GM12878 (cell line): Measurements from ENCODE around the gene PROB1.

Experiments
- CREB1 ChIP-seq: IDR thresholded peaks from 2 replicates; pipeline ENCODE4 v1.6.1; 2012; ENCODE audit warnings: low read depth, mild to moderate bottlenecking, inconsistent platforms
- HCFC1 ChIP-seq: fragments of 150-350 bp; IDR thresholded peaks from 2 replicates; pipeline ENCODE4 v1.6.1; 2014; ENCODE audit warnings: low read length
- NR2C1 ChIP-seq: fragments of 450-650 bp; IDR thresholded peaks from 2 replicates; pipeline ENCODE4 v1.6.1; 2017; ENCODE audit warnings: antibody characterized with exemption, mild to moderate bottlenecking, moderate library complexity
- POLR2A ChIP-seq: IDR thresholded peaks from 2 replicates; pipeline ENCODE4 v1.6.1; 2011; ENCODE audit warnings: low read depth, mild to moderate bottlenecking, low read length
- SPI1 ChIP-seq: IDR thresholded peaks from 2 replicates; pipeline ENCODE4 v1.6.1; 2011; ENCODE audit warnings: low read depth, mild to moderate bottlenecking, low read length, moderate library complexity, borderline replicate concordance; ENCODE audit not compliant: insufficient read depth
- TF ChIP-seq, protein P1 (sequence below), 3 experiments: IDR thresholded peaks in 2 of 3; conservative IDR thresholded peaks in 1 of 3; 2 replicates each; pipeline ENCODE4 v1.5.1; 2011; ENCODE audit warnings: low read depth in 3 of 3, low read length in 3 of 3, mild to moderate bottlenecking in 3 of 3, control low read depth in 2 of 3, moderate library complexity in 2 of 3, inconsistent platforms in 1 of 3, mixed read lengths in 1 of 3; ENCODE audit not compliant: control insufficient read depth in 2 of 3, insufficient read depth in 1 of 3; ENCODE audit errors: extremely low read depth in 1 of 3
- TF ChIP-seq, protein P2 (sequence below): IDR thresholded peaks from 2 replicates; pipeline ENCODE4 v1.6.1; 2011; ENCODE audit warnings: low read depth, mild to moderate bottlenecking, low read length, moderate library complexity, borderline replicate concordance; ENCODE audit errors: extremely low read depth
- TF ChIP-seq, protein P3 (sequence below): IDR thresholded peaks from 2 replicates; pipeline ENCODE4 v1.6.1; 2012; ENCODE audit warnings: mild to moderate bottlenecking, low read depth, low read length
- TF ChIP-seq, protein P4 (sequence below): fragments of 450-650 bp; IDR thresholded peaks from 2 replicates; pipeline ENCODE4 v1.6.1; 2017; ENCODE audit warnings: mild to moderate bottlenecking
- TF ChIP-seq, protein P5 (sequence below): IDR thresholded peaks from 2 replicates; pipeline ENCODE4 v1.6.1; 2012; ENCODE audit warnings: low read depth, low read length, improper control_type of control experiment

DNA sequence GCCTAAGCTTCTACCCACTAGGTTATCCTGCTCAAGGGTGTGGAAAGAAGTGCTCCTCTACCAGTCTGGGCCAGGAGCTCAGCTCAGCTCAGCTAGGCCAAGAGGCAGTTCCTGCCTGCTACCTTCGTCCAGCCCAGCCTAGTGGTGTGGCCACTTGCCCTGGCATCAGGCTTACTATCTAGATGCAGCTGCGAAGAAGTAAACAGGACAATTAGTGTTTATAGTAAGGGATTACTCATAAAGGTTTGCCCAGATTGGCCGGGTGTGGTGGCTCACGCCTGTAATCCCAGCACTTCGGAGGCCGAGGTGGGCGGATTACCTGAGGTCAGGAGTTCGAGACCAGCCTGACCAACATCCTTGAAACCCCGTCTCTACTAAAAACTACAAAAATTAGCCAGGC lies 21.7 kb upstream of the PROB1 start:
- TF ChIP-seq POLR2A (no peak), SPI1 (no peak), NR2C1 (no peak), CREB1 (no peak), HCFC1 (no peak)
- TF ChIP-seq, protein P1, sequence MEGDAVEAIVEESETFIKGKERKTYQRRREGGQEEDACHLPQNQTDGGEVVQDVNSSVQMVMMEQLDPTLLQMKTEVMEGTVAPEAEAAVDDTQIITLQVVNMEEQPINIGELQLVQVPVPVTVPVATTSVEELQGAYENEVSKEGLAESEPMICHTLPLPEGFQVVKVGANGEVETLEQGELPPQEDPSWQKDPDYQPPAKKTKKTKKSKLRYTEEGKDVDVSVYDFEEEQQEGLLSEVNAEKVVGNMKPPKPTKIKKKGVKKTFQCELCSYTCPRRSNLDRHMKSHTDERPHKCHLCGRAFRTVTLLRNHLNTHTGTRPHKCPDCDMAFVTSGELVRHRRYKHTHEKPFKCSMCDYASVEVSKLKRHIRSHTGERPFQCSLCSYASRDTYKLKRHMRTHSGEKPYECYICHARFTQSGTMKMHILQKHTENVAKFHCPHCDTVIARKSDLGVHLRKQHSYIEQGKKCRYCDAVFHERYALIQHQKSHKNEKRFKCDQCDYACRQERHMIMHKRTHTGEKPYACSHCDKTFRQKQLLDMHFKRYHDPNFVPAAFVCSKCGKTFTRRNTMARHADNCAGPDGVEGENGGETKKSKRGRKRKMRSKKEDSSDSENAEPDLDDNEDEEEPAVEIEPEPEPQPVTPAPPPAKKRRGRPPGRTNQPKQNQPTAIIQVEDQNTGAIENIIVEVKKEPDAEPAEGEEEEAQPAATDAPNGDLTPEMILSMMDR (IDR thresholded peaks at IDR 0.05 in 2 of 3, conservative IDR thresholded peaks at IDR 0.05 in 1 of 3; ENCODE audit: control insufficient read depth in 2 of 3, extremely low read depth in 1 of 3, insufficient read depth in 1 of 3, low read depth in 3 of 3, low read length in 3 of 3), result no peak
- TF ChIP-seq, protein P2, sequence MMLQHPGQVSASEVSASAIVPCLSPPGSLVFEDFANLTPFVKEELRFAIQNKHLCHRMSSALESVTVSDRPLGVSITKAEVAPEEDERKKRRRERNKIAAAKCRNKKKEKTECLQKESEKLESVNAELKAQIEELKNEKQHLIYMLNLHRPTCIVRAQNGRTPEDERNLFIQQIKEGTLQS, result no peak
- TF ChIP-seq, protein P3, sequence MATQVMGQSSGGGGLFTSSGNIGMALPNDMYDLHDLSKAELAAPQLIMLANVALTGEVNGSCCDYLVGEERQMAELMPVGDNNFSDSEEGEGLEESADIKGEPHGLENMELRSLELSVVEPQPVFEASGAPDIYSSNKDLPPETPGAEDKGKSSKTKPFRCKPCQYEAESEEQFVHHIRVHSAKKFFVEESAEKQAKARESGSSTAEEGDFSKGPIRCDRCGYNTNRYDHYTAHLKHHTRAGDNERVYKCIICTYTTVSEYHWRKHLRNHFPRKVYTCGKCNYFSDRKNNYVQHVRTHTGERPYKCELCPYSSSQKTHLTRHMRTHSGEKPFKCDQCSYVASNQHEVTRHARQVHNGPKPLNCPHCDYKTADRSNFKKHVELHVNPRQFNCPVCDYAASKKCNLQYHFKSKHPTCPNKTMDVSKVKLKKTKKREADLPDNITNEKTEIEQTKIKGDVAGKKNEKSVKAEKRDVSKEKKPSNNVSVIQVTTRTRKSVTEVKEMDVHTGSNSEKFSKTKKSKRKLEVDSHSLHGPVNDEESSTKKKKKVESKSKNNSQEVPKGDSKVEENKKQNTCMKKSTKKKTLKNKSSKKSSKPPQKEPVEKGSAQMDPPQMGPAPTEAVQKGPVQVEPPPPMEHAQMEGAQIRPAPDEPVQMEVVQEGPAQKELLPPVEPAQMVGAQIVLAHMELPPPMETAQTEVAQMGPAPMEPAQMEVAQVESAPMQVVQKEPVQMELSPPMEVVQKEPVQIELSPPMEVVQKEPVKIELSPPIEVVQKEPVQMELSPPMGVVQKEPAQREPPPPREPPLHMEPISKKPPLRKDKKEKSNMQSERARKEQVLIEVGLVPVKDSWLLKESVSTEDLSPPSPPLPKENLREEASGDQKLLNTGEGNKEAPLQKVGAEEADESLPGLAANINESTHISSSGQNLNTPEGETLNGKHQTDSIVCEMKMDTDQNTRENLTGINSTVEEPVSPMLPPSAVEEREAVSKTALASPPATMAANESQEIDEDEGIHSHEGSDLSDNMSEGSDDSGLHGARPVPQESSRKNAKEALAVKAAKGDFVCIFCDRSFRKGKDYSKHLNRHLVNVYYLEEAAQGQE, result no peak
- TF ChIP-seq, protein P4, sequence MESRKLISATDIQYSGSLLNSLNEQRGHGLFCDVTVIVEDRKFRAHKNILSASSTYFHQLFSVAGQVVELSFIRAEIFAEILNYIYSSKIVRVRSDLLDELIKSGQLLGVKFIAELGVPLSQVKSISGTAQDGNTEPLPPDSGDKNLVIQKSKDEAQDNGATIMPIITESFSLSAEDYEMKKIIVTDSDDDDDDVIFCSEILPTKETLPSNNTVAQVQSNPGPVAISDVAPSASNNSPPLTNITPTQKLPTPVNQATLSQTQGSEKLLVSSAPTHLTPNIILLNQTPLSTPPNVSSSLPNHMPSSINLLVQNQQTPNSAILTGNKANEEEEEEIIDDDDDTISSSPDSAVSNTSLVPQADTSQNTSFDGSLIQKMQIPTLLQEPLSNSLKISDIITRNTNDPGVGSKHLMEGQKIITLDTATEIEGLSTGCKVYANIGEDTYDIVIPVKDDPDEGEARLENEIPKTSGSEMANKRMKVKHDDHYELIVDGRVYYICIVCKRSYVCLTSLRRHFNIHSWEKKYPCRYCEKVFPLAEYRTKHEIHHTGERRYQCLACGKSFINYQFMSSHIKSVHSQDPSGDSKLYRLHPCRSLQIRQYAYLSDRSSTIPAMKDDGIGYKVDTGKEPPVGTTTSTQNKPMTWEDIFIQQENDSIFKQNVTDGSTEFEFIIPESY, result no peak
- TF ChIP-seq, protein P5, sequence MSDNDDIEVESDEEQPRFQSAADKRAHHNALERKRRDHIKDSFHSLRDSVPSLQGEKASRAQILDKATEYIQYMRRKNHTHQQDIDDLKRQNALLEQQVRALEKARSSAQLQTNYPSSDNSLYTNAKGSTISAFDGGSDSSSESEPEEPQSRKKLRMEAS, result no peak
